GM21360 (cell line): ENCODE measurements around the gene CTNNA1.

Source experiments
- ATAC-seq: cut with Tn5 transposase; IDR thresholded peaks from one replicate; pipeline ENCODE4 v1.9.1; 2021; ENCODE audit warnings: mild to moderate bottlenecking, moderate library complexity; ENCODE audit not compliant: unreplicated experiment

CTNNA1 gene

GRCh38 chr5:138844812-138845513 is 91.7 kb downstream of the CTNNA1 start:
- no peak for ATAC-seq

DNA sequence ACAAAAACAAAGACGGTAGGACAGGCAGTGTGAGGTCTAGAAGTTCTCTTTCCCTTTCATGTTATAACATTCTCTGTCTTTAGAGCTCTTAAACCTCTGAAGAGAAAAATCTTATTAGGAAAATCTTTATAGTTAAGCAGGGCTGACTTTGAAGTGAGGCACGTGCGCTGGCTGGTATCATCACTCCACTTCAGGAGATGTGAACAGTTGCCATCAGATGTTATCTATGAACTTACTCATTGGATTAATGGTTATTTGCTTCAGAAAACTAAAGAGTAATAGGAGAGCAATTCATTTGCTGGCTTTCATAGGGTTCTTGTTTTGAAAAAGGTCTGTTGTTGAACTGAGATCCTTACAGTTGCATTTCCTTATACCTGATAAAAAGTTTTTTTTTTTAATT is 96.2 kb downstream of the CTNNA1 start:
- no peak for ATAC-seq

GRCh38 chr5:138849882-138850281 is 96.7 kb downstream of the CTNNA1 start:
- ATAC-seq, result no peak

- no peak for ATAC-seq
Measured at GRCh38 chr5:138850865-138851435, 97.7 kb downstream of the CTNNA1 start.

DNA sequence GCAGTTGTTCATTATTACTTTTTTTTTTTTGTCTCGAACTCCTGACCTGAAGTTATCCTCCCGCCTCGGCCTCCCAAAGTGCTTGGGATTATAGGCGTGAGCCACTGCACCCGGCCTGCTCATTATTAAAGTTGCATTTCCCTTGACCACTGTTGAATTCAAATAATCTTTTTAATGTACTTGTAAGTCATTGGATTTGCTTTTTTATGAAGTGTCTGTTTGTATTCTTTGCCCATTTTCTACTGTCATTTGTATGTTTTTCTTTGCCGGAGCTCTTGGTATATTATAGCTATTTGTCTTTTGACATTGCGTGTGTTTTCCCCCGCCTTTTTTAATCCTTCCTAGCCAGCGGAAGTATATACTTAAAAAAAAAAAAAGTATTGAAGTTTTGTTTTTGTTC is 99.9 kb downstream of the CTNNA1 start:
- no peak for ATAC-seq

DNA sequence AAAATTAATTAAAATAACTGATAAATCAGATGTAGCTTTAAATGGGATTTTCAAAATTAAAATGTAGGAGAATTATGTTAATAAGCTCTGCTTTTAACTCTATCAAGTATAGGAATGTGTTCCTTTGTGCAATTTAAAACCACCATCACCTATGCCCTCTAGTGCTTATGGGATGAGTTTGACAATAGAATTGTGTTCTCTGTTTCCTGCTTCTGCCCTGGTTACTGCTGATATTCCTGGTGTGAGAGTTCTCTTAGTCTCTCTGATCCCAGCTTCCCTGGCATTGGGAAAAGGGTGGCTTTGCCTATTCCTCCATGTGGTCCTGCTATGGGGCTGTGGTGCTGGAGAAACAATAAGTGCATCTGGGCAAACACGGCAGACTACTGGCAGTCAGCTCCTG is 113.8 kb downstream of the CTNNA1 start:
- ATAC-seq, result no peak

- ATAC-seq, result no peak
Measured at GRCh38 chr5:138869038-138869437, 115.8 kb downstream of the CTNNA1 start.

- ATAC-seq, result no peak
Measured at GRCh38 chr5:138869763-138870500, 116.7 kb downstream of the CTNNA1 start.

GRCh38 chr5:138870611-138871010 is 117.4 kb downstream of the CTNNA1 start:
- ATAC-seq, result no peak

GRCh38 chr5:138872841-138873465 is 119.7 kb downstream of the CTNNA1 start:
- no peak for ATAC-seq

DNA sequence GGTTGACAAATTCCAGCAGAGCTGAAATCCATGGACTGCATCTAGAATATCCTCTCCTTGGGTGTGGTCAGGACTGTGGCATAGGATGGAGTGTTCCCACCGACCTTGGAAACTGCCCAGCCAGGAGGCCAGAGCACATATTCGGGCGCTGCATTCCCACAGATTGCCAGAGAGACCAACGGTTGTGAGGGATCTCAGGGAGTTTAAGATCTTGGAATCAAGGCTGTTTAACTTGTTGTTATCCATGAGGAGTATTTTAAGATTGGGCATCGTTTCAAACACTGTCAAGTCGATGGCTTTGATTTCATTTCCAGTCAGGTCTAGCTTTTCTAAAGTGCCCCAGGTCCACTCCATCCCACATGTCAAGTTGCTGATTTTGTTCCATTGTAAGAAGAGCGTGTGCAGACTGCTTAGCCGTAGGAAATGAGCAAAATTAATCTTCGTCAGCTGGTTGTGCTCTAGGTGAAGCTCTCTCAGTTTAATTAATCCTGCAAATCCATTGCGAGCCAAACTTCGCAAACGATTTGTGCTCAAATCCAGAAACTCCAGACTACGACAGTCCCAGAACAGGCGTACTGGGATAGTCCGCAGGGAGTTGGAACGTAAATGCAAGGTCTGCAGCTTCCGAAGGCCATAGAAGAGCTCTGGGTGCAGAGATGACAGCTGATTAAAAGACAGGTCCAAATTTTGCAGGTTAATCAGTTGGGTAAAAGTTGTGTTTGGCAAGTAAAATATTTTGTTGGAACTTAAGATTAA is 120.4 kb downstream of the CTNNA1 start:
- no peak for ATAC-seq

GRCh38 chr5:138874241-138874640 is 121.0 kb downstream of the CTNNA1 start:
- ATAC-seq, result no peak

DNA sequence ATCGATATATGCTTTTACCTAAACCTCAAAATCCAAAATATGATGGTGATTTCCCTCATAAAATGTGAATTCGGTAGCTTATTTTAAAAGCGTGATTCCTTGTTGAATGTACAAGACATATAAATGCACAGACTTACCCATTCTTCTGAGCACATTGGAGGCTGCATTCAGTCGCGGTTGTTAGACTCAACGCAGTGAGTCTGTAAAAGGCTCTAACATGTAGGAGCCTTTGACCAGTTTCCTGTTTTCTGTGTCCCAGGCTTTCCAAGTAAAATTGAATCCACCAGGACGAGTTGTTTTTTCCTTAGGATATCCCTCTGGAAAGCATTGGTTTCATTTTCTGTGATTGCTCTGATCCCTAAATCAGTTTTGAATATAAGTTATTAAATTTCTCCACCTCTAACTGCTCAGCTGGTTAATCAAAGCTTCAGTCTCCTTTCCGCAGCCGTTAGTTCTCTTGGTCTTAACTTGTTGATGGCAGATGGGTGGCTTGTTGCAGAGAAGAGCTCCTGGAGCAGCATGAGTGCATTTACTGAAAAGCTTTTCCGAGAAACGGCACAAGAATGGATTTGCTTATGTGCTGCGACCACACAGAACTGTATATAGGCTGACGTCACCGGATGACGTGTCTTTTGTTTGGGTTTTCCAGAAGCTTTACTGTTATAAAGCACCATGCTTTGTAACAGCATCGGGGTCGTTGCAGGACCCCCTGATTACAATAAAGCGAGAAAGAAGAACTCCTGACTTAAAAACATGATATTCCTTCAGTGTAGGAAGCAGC is 121.7 kb downstream of the CTNNA1 start, which contains the start of gene LRRTM2:
Gene LRRTM2 (minus strand): TSS at position 565 of the 781 bp plus-strand sequence. CDS start 424 bp downstream, at position 141.
- ATAC-seq, result no peak

DNA sequence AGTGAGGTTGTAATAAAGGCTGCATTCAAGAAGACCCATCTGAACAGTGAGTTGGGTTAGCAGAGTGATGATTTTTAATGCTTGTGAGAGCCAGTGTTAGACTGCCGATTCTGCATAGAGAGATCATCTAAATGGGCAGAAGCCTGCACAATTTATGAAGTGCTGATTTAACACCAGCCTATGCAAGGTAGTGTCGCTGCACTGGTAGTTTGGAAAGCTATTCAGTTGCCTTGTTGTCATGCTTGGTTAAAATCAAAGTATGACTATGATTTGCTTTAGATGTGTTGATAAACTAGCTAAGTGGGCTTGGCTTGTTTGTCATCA is 122.3 kb downstream of the CTNNA1 start:
- ATAC-seq, result no peak

DNA sequence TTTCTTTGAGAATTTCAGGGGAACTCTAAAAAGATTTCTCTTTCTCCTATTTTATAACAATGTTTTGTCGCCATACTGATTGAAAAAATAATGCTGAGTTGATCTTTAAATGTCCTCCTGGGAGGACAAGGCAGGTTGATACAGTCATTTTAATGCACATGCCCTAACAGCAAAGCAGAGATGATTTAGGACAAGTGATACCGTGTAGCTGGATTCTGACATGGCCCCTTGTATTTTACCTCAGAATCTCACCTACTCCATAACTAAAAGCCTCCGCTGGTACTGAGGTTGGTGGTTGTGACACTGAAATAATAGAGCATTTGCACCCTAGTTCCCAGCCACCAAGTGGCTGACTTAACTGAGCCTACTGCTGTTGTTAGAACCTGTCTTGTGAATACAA is 122.7 kb downstream of the CTNNA1 start:
- ATAC-seq, result no peak

- no peak for ATAC-seq
Measured at GRCh38 chr5:138876811-138877210, 123.6 kb downstream of the CTNNA1 start.

- ATAC-seq, result no peak
Measured at GRCh38 chr5:138878437-138879235, 125.4 kb downstream of the CTNNA1 start.

DNA sequence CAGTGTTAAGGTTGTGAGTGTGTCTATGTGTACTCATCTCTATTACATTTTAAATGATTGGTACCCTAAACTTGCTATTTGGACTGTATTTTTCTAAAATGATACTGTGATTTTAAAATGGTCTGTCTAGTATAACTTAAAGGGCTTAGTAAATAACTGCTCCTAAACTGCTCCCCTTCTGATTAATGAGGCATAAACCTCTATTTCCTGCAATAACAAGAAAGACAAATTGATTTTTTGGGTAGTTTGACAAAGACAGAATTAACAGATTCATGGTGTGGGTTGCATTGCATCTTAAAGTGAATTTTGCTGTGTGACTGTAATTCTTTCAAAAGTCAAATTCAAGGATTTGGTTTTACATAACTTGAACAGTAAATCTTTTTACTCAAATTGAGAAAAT is 130.0 kb downstream of the CTNNA1 start:
- no peak for ATAC-seq

GRCh38 chr5:138884094-138884493 is 130.9 kb downstream of the CTNNA1 start:
- no peak for ATAC-seq
